ENCODE results near the gene CPSF4L. TPM values are rescaled to one million over a fixed set of nuclear protein-coding genes. Genes with fewer than 3 reads are reported as not detected.

The CPSF4L gene
- total RNA-seq, 2 experiments from 2014 or later = not detected

DNA sequence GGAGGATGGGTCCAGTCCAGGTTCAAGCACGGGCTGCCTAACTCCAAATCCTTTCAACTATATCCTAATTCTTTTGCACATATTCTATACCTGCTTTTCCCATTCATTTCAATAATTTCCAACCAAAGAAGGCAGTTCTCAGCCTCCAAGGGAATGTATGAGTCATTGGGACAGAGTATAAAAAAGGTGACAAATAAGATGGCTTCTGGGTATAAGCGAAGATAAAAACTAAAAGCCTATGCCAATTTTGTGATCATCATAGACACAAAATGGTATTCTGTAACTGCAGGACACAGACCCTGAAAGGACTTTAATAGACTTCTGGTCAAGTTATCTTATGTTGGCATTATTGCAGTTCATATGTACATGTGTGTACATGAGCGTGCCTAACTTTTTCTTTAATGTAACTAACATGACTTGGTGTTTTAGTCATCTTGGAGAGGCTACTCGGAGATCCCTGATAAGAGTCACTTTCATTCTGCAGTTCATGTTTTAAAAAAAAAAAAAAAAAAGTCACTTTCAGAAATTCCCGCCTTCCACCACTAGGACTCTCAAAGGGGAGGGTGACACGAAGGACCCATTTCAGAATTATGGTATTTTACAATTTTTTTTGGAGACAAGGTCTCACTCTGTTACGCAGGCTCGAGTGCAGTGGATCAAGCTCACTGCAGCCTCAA lies 51.5 kb downstream of the CPSF4L start:
- Mint-ChIP-seq H3K27ac (no peak overlapping the region), H3K27me3 (no peaks in the 10 kb centered on the region), H3K9me3 (ENCODE audit: low read depth) (no peaks in the 10 kb centered on the region), H3K36me3 (peaks cover 53% of the 10 kb centered on the region), H3K4me3 (no peak overlapping the region), H3K4me1 (peaks cover 26% of the 10 kb centered on the region)
- CTCF ChIA-PET = interaction anchor here (0.8 to 2.0 kb wide), 3 partner anchors 18 to 64 kb away, joined by 3 to 9 read pairs (median 3); no protein-coding TSS in a partner anchor
- DNase-seq (no peak), ATAC-seq (no peak)

DNA sequence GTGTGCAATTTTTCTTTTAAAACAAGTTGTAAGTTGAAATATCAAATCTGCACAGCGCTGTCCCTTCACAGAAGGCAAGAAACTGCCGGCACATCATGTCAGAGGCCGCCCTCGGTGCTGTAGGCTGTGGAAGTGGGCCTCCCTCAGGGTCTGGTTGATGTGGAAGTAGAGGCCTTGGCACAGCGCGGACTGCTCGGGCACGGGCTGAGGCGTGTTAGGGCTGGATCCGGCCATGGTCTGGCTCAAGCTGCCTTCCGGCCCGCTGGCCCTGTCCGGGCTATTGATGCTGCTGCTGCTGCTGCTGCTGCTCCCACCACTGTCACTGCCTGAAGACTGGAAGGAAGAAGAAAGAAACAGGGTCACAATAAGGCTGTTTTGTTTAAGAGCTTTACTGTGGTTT lies 52.2 kb downstream of the CPSF4L start:
- CTCF ChIA-PET = interaction anchor here (1.3 to 3.0 kb wide), 2 partner anchors 18 to 27 kb away, joined by 3 to 16 read pairs; no protein-coding TSS in a partner anchor
- ATAC-seq (no peak), DNase-seq (no peak)
- H3K27me3 Mint-ChIP-seq = no peaks in the 10 kb centered on the region
- H3K9me3 Mint-ChIP-seq (ENCODE audit: low read depth) = no peaks in the 10 kb centered on the region
- no peak overlapping the region for H3K4me3 Mint-ChIP-seq
- H3K36me3 Mint-ChIP-seq = peaks cover 54% of the 10 kb centered on the region
- H3K27ac Mint-ChIP-seq = no peak overlapping the region
- H3K4me1 Mint-ChIP-seq = peaks cover 25% of the 10 kb centered on the region

DNA sequence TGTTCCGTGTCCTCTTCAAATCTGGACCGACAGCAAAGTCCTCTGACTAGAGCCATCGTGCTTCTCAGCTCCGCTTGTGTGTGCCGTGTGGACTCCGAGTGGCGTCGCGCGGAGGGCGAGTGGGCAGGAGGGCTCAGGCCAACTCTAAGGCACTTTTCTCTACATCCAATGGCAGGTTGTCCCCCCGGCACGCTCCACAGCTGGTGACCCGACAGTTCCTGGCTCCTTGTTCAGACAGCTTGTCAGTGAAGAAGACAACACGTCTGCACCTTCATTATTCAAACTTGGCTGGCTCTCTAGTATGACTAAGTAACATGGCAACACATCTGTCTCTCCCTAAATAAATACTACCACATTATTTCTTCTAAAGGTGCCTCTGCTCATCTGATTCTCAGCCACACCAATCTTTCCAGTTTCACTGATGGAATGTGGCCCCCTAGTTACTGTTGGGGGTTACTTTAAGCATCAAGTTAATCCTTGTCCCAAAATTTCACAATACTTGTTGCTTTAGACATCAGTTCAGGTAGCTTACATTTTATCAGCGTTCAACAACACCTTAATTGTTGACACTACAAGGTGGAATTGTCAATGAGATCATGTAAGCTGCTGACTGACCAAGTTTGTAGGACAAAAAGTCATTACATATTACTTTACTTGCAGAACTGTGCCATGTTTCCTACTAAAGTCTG lies 53.4 kb downstream of the CPSF4L start:
- Mint-ChIP-seq H3K4me3 (no peak overlapping the region), H3K27me3 (no peaks in the 10 kb centered on the region), H3K9me3 (ENCODE audit: low read depth) (no peaks in the 10 kb centered on the region), H3K36me3 (peaks cover 56% of the 10 kb centered on the region), H3K4me1 (peaks cover 30% of the 10 kb centered on the region), H3K27ac (no peak overlapping the region)
- ATAC-seq (no peak), DNase-seq (no peak)
- CTCF ChIA-PET = interaction anchor here (1.0 to 3.0 kb wide), 4 partner anchors 14 to 651 kb away, joined by 3 to 16 read pairs (median 4); a partner anchor contains a TSS

DNA sequence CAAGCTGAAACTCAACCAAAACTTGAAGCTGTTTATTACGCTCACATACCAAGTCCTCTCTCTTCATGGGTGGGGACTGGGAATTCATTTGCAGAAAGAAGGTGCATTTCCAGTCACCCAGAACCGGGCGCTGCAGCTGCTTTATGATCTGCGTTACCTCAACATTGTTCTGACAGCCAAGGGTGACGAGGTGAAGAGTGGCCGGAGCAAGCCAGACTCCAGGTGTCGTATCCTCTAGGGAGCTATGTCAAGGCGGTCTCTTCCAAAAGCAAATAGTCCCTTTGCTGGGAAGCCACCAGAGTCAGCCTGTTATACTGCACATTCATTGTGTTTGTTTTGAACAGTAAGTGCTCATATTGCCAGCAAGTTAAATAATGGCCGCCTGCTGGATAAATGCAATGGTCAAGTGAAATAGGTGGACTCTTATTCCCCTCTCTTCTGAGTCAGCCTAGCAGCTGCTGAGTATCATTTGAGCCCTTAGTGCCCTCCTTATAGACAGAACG lies 56.2 kb downstream of the CPSF4L start:
- H3K27ac Mint-ChIP-seq = no peak overlapping the region
- H3K4me1 Mint-ChIP-seq = peaks cover 25% of the 10 kb centered on the region

DNA sequence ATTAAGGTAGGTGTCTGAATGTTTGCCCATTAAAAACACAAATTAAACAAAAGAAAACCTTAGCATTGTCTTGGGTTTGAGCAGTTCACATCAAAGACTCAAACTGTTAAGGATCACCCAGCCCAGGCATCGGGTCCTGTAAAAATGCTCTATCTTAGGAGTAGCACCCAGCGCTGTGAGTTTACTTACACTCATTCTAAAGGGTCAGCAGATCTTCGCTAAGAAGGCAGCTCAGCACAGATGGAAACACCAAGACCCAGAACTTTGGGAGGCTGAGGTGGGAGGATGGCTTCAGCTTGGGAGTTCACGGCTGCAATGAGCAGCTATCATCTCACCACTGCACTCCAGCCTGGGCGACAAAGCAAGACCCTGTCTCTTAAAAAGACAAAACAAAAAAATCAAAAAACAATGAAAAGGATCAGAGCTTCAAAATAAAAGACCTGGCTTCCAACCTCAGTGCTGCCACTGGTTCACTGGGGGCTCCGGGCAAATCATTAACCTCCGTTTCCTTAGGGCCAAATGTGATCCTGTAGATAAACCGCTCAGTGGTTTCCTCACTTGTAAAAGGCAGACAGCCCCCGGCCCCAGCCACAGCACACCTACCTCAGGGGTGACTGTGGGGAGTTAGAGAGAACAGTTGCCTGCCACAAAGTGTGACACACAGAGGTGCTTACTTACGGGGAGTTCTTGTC lies 57.7 kb downstream of the CPSF4L start:
- peak; percentile 74 for ATAC-seq
- no peaks in the 10 kb centered on the region for H3K27me3 Mint-ChIP-seq
- H3K27ac Mint-ChIP-seq = peak overlapping the region; percentile 54
- peak; percentile 66 for DNase-seq
- peaks cover 23% of the 10 kb centered on the region for H3K4me1 Mint-ChIP-seq
- CTCF ChIA-PET = interaction anchor here (1.0 to 1.5 kb wide), 2 partner anchors 10 to 25 kb away, joined by 3 to 5 read pairs; no protein-coding TSS in a partner anchor
- H3K36me3 Mint-ChIP-seq = peaks cover 70% of the 10 kb centered on the region
- H3K9me3 Mint-ChIP-seq (ENCODE audit: low read depth) = no peaks in the 10 kb centered on the region
- H3K4me3 Mint-ChIP-seq = no peak overlapping the region

More for the DNA sequence above, 56.2 kb downstream of the CPSF4L start:
- DNase-seq (no peak), ATAC-seq (no peak)
- Mint-ChIP-seq H3K4me3 (no peak overlapping the region), H3K36me3 (peaks cover 67% of the 10 kb centered on the region), H3K9me3 (ENCODE audit: low read depth) (no peaks in the 10 kb centered on the region), H3K27me3 (no peaks in the 10 kb centered on the region)
- CTCF ChIA-PET = interaction anchor here (0.7 to 1.2 kb wide), 2 partner anchors 9 to 13 kb away, joined by 3 to 4 read pairs; partner anchors contain the start of gene COG1

DNA sequence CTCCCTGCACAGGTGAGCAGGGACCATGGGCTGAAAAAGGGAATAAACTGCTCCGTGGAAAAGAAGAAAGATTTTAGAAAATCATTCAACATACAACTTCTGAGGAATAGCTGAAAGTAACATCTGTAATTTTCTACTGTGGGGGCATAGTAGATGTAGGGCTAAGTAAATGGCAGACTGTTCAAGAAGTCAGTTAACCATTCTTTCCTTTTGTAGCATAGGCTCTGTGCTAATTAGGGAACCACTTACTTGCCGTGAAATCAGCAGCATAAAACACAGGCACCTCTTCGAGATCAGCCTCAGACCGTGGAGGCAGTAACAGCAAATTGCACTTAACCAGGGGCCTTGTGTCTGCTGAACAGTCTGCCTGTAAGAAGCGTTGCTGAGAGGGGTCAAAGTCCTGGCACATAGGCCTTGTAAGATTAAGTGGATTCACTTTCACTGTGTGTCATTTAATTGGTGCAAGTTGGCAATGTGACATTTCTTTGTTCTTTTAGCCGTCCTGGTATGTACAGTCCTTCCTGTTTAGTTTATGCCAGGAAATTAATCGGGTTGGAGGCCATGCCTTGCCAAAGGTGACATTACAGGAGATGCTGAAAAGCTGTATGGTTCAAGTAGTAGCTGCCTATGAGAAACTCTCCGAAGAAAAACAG lies 58.4 kb downstream of the CPSF4L start:
- H3K9me3 Mint-ChIP-seq (ENCODE audit: low read depth) = no peaks in the 10 kb centered on the region
- H3K27ac Mint-ChIP-seq = peak overlapping the region; percentile 54
- peaks cover 69% of the 10 kb centered on the region for H3K36me3 Mint-ChIP-seq
- H3K27me3 Mint-ChIP-seq = no peaks in the 10 kb centered on the region
- peaks cover 23% of the 10 kb centered on the region for H3K4me1 Mint-ChIP-seq
- ATAC-seq (no peak), DNase-seq (no peak)
- no peak overlapping the region for H3K4me3 Mint-ChIP-seq
- CTCF ChIA-PET = interaction anchor here (1.0 to 1.7 kb wide), 3 partner anchors 10 to 25 kb away, joined by 3 to 6 read pairs (median 5); no protein-coding TSS in a partner anchor

DNA sequence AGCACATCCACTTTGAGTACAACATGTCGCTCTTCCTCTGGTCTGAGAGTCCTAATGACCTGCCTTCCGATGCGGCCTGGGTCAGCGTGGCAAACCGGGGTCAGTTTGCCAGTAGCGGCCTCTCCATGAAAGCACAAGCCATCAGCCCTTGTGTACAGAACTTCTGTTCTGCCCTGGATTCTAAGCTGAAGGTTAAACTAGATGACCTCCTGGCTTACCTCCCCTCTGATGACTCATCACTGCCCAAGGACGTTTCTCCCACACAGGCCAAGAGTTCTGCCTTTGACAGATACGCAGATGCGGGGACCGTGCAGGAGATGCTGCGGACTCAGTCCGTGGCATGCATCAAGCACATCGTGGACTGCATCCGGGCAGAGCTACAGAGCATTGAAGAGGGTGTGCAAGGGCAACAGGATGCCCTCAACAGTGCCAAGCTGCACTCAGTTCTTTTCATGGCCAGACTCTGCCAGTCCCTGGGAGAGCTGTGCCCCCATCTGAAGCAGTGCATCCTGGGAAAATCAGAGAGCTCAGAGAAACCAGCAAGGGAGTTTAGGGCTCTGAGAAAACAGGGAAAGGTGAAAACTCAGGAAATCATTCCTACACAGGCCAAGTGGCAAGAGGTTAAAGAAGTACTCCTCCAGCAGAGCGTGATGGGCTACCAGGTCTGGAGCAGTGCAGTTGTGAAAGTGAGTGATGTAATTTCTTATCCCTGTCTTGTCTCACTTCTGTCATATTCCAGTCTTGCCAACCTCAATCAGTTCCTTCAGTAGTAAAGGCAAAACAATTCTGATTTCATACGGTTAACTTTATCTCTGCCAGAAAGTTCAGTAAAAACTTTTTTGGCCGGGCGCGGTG lies 60.2 kb downstream of the CPSF4L start:
- no peak overlapping the region for H3K27ac Mint-ChIP-seq
- CTCF ChIA-PET = interaction anchor here (1.7 kb wide), 1 partner anchor 16 kb away, joined by 6 read pairs; no protein-coding TSS in a partner anchor
- ATAC-seq (no peak), DNase-seq (no peak)
- H3K36me3 Mint-ChIP-seq = peaks cover 71% of the 10 kb centered on the region
- peaks cover 23% of the 10 kb centered on the region for H3K4me1 Mint-ChIP-seq
- H3K27me3 Mint-ChIP-seq = no peaks in the 10 kb centered on the region
- no peaks in the 10 kb centered on the region for H3K9me3 Mint-ChIP-seq (ENCODE audit: low read depth)
- no peak overlapping the region for H3K4me3 Mint-ChIP-seq

DNA sequence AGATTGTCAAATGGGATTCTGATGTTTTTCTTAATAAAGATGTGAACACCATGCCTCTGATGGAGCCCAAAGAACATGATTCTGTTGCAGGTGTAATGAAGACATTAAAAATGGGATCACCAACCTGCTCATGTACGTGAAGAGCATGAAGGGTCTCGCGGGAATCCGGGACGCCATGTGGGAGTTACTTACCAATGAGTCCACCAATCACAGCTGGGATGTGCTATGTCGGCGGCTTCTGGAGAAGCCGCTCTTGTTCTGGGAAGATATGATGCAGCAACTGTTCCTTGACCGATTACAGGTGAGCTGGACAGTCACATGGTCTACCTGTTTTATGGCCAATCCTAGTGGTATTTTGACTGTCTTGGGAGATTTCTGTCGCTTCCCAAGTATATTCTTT lies 61.2 kb downstream of the CPSF4L start:
- no peaks in the 10 kb centered on the region for H3K9me3 Mint-ChIP-seq (ENCODE audit: low read depth)
- H3K4me3 Mint-ChIP-seq = no peak overlapping the region
- CTCF ChIA-PET = no interaction called here
- DNase-seq (no peak), ATAC-seq (no peak)
- H3K36me3 Mint-ChIP-seq = peaks cover 64% of the 10 kb centered on the region
- H3K27ac Mint-ChIP-seq = no peak overlapping the region
- H3K27me3 Mint-ChIP-seq = no peaks in the 10 kb centered on the region
- H3K4me1 Mint-ChIP-seq = peaks cover 23% of the 10 kb centered on the region

DNA sequence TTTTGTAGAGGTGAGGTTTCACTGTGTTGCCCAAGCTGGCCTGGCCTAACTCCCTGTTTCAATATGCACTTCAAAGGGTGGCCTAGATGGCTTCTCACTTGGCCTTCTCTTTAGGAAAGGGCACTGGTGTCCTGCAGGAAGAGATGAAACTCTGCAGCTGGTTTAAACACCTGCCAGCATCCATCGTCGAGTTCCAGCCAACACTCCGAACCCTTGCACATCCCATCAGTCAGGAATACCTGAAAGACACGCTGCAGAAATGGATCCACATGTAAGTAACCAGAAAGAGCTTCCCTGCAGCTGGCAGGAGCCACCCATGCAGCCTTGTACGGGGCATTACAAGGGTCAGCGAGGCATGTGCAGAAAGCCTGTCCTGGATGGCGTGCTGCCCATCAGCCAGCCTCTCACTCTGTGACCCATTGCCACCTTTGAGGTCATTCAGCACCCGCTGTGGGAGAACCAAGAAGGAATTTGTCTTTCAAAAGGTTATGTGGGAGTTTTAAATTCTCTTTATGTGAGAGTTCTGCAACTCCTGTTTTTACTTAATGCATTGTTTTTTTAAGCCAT lies 61.8 kb downstream of the CPSF4L start:
- Mint-ChIP-seq H3K4me1 (peaks cover 17% of the 10 kb centered on the region), H3K36me3 (peaks cover 60% of the 10 kb centered on the region), H3K9me3 (ENCODE audit: low read depth) (no peaks in the 10 kb centered on the region), H3K27me3 (no peaks in the 10 kb centered on the region), H3K4me3 (no peak overlapping the region), H3K27ac (no peak overlapping the region)
- CTCF ChIA-PET = no interaction called here
- ATAC-seq = no peak
- DNase-seq = no peak

DNA sequence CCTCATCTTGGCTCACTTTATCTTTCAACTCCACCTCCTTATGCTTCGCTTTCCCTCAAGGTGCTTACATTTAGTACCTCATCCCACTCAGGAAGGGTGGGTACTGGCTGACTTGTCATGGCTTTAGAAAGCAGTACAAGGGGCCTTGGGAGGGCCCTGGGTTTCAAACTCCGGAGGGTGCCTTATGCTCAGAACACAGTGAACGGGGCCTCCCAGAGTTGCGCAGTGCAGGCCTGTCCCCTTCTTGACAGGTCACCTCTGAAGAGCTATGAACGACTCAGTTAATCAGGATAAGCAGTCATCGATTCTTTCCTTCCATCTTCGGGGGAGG lies 62.8 kb downstream of the CPSF4L start:
- Mint-ChIP-seq H3K27ac (no peak overlapping the region), H3K36me3 (peaks cover 58% of the 10 kb centered on the region), H3K27me3 (no peaks in the 10 kb centered on the region), H3K4me3 (no peak overlapping the region), H3K9me3 (ENCODE audit: low read depth) (no peaks in the 10 kb centered on the region), H3K4me1 (peaks cover 16% of the 10 kb centered on the region)
- no peak for ATAC-seq
- DNase-seq = no peak
- CTCF ChIA-PET = no interaction called here
